HuH-7 (cell line): ENCODE measurements around the gene PEDS1.
A peak's percentile ranks its signal among the peaks of the same experiment; 100 is the strongest.
"Not testable (repeated sequence)": the region's sequence is repeated elsewhere in the genome, so short reads cannot be mapped to it uniquely, and the experiment has no call there.

Experiments used
- DNase-seq: peaks from one replicate; pipeline ENCODE4 v3.0.0; 2011; ENCODE audit warnings: low spot score

Gene PEDS1

GRCh38 chr20:50135157-50135556 lies 18.4 kb downstream of the PEDS1 start:
- DNase-seq = not testable (repeated sequence)

GRCh38 chr20:50133474-50134217 lies 19.9 kb downstream of the PEDS1 start:
- no peak for DNase-seq

GRCh38 chr20:50133041-50133440 lies 20.5 kb downstream of the PEDS1 start:
- DNase-seq = no peak

- no peak for DNase-seq
Observed at GRCh38 chr20:50130995-50131394, 22.5 kb downstream of the PEDS1 start.

GRCh38 chr20:50130356-50130723 lies 23.2 kb downstream of the PEDS1 start:
- no peak for DNase-seq

- no peak for DNase-seq
Observed at GRCh38 chr20:50129662-50130355, 23.7 kb downstream of the PEDS1 start.

GRCh38 chr20:50128520-50128905 lies 25.0 kb downstream of the PEDS1 start:
- no peak for DNase-seq

- no peak for DNase-seq
Observed at GRCh38 chr20:50127587-50128519, 25.7 kb downstream of the PEDS1 start.

- DNase-seq = no peak
Observed at GRCh38 chr20:50126662-50127061, 26.9 kb downstream of the PEDS1 start.

GRCh38 chr20:50125279-50125678 lies 28.2 kb downstream of the PEDS1 start:
- DNase-seq = no peak

GRCh38 chr20:50124496-50124895 lies 29.0 kb downstream of the PEDS1 start:
- DNase-seq = no peak

- DNase-seq = no peak
Observed at GRCh38 chr20:50123418-50123817, 30.1 kb downstream of the PEDS1 start.

GRCh38 chr20:50122763-50123162 lies 30.8 kb downstream of the PEDS1 start:
- DNase-seq = no peak

- no peak for DNase-seq
Observed at GRCh38 chr20:50121858-50122271, 31.7 kb downstream of the PEDS1 start.

- DNase-seq = peak; percentile 82
Observed at GRCh38 chr20:50120935-50121693, 32.4 kb downstream of the PEDS1 start.

- DNase-seq = no peak
Observed at GRCh38 chr20:50118203-50118602, 35.3 kb downstream of the PEDS1 start.

- no peak for DNase-seq
Observed at GRCh38 chr20:50116368-50116999, 37.0 kb downstream of the PEDS1 start.

GRCh38 chr20:50115591-50116367 lies 37.7 kb downstream of the PEDS1 start:
- DNase-seq = peak; percentile 96

GRCh38 chr20:50115041-50115512 lies 38.4 kb downstream of the PEDS1 start:
- no peak for DNase-seq
